ENCODE results near the gene IFI35.
A peak's percentile ranks its signal among the peaks of the same experiment; 100 is the strongest.

The IFI35 gene

DNA sequence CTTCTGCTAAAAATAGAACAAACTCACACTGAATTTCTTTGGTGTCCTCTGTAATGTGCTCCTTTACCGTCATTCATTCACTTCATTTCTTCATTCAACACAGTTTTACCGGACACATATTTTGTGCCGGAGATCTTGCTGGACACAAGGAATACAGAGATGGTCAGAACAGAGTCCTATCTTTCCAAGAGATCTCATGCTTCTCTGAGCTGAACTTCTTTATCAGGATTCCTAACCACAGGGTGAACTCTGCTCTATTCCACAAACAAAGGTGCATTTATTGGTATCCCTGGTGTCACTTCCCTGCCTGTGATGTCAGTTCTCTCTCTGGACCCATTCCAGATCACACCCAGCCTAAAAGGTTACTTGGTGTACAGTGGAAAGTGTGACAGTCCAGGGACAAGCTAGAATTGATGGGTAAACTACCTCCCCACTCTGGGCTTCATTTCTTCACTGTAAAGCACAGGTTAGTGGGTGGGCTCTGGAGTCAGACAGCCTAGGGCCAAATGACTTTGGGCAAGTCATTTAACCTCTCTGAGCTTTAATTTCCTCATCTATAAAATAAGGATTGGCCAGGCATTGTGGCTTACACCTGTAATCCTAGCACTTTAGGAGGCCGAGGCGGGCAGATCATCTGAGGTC lies 4.2 kb downstream of the IFI35 start:
- Histone ChIP-seq H3K4me3 (ENCODE audit: low read depth, low read length) (no peak overlapping the region), H3K27ac (ENCODE audit: extremely low read depth, low read depth, low read length) (no peak overlapping the region), H3K4me1 (ENCODE audit: control insufficient read depth, insufficient read depth, low read length) (no peaks in the 10 kb centered on the region), H3K36me3 (ENCODE audit: control insufficient read depth in 2 of 2, insufficient read depth in 1 of 2, low read length in 2 of 2) (peaks cover 2 to 29% of the 10 kb centered on the region in 2 experiments; a peak in 2 of 3 replicates), H3K9me3 (ENCODE audit: control insufficient read depth, insufficient read depth, low read depth, low read length) (no peaks in the 10 kb centered on the region)
- ChIA-PET POLR2A (interaction anchor here (0.6 to 3.4 kb wide), 6 partner anchors 8 to 517 kb away, joined by 3 to 29 read pairs (median 7); partner anchors contain the start of genes RPL27 and VAT1), CTCF (interaction anchor here (1.5 kb wide), 1 partner anchor 13 kb away, joined by 7 read pairs; the partner anchor contains the start of gene RPL27)
- TF ChIP-seq ZBTB10 (tag by site-specific recombination; IDR thresholded peaks at IDR 0.05) (no peak), SP2 (tag by site-specific recombination; IDR thresholded peaks at IDR 0.05) (no peak), ZNF350 (tag by site-specific recombination; IDR thresholded peaks at IDR 0.05) (no peak), ZNF777 (tag by site-specific recombination; IDR thresholded peaks at IDR 0.05; ENCODE audit: borderline replicate concordance) (no peak), ZNF311 (tag by site-specific recombination; IDR thresholded peaks at IDR 0.05; ENCODE audit: borderline replicate concordance) (no peak), OVOL3 (tag by site-specific recombination; IDR thresholded peaks at IDR 0.05) (no peak), ZNF501 (tag by site-specific recombination; IDR thresholded peaks at IDR 0.05) (no peak), ZNF629 (tag by site-specific recombination; IDR thresholded peaks at IDR 0.05) (no peak), GLIS2 (tag by site-specific recombination; IDR thresholded peaks at IDR 0.05) (no peak), ZNF10 (tag by site-specific recombination; IDR thresholded peaks at IDR 0.05) (no peak), ZNF24 (tag by site-specific recombination; IDR thresholded peaks at IDR 0.05) (peak; percentile 96), ZNF132 (tag by site-specific recombination; IDR thresholded peaks at IDR 0.05; ENCODE audit: borderline replicate concordance) (no peak), FEZF1 (tag by site-specific recombination; IDR thresholded peaks at IDR 0.05) (peak; percentile 71), ZFP69B (tag by site-specific recombination; IDR thresholded peaks at IDR 0.05) (no peak), ZSCAN30 (tag by site-specific recombination; IDR thresholded peaks at IDR 0.05) (no peak), ZBTB6 (tag by site-specific recombination; IDR thresholded peaks at IDR 0.05) (no peak), ZNF555 (tag by site-specific recombination; conservative IDR thresholded peaks at IDR 0.05) (no peak), ZNF558 (tag by site-specific recombination; IDR thresholded peaks at IDR 0.05) (no peak), SP7 (tag by site-specific recombination; IDR thresholded peaks at IDR 0.05) (0 out of 2 replicates have a peak, but pooled peaks have one; percentile 17), ZBTB7A (tag by site-specific recombination; IDR thresholded peaks at IDR 0.05; ENCODE audit: low read depth) (no peak)
- TF ChIP-seq, protein P1, sequence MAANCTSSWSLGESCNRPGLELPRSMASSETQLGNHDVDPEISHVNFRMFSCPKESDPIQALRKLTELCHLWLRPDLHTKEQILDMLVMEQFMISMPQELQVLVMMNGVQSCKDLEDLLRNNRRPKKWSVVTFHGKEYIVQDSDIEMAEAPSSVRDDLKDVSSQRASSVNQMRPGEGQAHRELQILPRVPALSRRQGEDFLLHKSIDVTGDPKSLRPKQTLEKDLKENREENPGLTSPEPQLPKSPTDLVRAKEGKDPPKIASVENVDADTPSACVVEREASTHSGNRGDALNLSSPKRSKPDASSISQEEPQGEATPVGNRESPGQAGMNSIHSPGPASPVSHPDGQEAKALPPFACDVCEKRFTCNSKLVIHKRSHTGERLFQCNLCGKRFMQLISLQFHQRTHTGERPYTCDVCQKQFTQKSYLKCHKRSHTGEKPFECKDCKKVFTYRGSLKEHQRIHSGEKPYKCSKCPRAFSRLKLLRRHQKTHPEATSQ (tag by site-specific recombination; IDR thresholded peaks at IDR 0.05) = no peak
- TF ChIP-seq, protein P2, sequence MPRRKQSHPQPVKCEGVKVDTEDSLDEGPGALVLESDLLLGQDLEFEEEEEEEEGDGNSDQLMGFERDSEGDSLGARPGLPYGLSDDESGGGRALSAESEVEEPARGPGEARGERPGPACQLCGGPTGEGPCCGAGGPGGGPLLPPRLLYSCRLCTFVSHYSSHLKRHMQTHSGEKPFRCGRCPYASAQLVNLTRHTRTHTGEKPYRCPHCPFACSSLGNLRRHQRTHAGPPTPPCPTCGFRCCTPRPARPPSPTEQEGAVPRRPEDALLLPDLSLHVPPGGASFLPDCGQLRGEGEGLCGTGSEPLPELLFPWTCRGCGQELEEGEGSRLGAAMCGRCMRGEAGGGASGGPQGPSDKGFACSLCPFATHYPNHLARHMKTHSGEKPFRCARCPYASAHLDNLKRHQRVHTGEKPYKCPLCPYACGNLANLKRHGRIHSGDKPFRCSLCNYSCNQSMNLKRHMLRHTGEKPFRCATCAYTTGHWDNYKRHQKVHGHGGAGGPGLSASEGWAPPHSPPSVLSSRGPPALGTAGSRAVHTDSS (tag by site-specific recombination; IDR thresholded peaks at IDR 0.05) = no peak
- TF ChIP-seq, protein P3, sequence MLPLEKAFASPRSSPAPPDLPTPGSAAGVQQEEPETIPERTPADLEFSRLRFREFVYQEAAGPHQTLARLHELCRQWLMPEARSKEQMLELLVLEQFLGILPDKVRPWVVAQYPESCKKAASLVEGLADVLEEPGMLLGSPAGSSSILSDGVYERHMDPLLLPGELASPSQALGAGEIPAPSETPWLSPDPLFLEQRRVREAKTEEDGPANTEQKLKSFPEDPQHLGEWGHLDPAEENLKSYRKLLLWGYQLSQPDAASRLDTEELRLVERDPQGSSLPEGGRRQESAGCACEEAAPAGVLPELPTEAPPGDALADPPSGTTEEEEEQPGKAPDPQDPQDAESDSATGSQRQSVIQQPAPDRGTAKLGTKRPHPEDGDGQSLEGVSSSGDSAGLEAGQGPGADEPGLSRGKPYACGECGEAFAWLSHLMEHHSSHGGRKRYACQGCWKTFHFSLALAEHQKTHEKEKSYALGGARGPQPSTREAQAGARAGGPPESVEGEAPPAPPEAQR (tag by site-specific recombination; IDR thresholded peaks at IDR 0.05) = no peak

Data from HEK293 (cell line).